Right lobe of liver (tissue), 4 donors: ENCODE results near the gene C4orf50.

Experiments used
- CTCF ChIP-seq, 4 donors: fragments of 200-600 bp in 3 of 4; fragments of 450-650 bp in 1 of 4; IDR thresholded peaks; one replicate each; pipeline versions ENCODE4 v1.5.1 to v1.8.0; 2016 to 2022; ENCODE audit warnings: antibody characterized with exemption in 4 of 4, mild to moderate bottlenecking in 2 of 4
- POLR2A ChIP-seq: fragments of 450-650 bp; IDR thresholded peaks from one replicate; pipeline ENCODE4 v1.6.1; 2017; ENCODE audit warnings: antibody characterized with exemption, mild to moderate bottlenecking
- donor health status: DM: no; HTN: no; CAD: no.
- donor health status: DM: no; HTN: no; CAD: no.
- donor health status: DM: no; HTN: yes; CAD: no.

GRCh38 chr4:5913454-5913853, 104.8 kb downstream of the C4orf50 start:
- TF ChIP-seq CTCF (IDR thresholded peaks at IDR 0.05), result no peak
- TF ChIP-seq POLR2A, result no peak
